ENCODE measurements around the gene HES1.
"Not testable (repeated sequence)": the region's sequence is repeated elsewhere in the genome, so short reads cannot be mapped to it uniquely, and the experiment has no call there.

The HES1 gene, protein sequence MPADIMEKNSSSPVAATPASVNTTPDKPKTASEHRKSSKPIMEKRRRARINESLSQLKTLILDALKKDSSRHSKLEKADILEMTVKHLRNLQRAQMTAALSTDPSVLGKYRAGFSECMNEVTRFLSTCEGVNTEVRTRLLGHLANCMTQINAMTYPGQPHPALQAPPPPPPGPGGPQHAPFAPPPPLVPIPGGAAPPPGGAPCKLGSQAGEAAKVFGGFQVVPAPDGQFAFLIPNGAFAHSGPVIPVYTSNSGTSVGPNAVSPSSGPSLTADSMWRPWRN

DNA sequence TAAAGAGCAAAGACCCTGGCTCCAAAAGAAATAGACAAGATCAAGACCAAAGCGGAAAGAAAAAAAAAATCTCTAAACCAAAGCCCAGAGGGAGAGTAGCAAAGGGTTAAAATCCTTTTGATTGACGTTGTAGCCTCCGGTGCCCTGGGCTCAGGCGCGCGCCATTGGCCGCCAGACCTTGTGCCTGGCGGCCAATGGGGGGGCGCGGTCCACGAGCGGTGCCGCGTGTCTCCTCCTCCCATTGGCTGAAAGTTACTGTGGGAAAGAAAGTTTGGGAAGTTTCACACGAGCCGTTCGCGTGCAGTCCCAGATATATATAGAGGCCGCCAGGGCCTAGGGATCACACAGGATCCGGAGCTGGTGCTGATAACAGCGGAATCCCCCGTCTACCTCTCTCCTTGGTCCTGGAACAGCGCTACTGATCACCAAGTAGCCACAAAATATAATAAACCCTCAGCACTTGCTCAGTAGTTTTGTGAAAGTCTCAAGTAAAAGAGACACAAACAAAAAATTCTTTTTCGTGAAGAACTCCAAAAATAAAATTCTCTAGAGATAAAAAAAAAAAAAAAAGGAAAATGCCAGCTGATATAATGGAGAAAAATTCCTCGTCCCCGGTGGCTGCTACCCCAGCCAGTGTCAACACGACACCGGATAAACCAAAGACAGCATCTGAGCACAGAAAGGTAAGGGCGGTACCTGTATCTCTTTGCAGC is at the start of gene HES1:
Gene HES1, plus strand, starts transcription at position 343 of the 713 bp plus-strand sequence. Its CDS starts 233 bp downstream, at position 576.
- DNase-seq = peak; percentile 89

DNA sequence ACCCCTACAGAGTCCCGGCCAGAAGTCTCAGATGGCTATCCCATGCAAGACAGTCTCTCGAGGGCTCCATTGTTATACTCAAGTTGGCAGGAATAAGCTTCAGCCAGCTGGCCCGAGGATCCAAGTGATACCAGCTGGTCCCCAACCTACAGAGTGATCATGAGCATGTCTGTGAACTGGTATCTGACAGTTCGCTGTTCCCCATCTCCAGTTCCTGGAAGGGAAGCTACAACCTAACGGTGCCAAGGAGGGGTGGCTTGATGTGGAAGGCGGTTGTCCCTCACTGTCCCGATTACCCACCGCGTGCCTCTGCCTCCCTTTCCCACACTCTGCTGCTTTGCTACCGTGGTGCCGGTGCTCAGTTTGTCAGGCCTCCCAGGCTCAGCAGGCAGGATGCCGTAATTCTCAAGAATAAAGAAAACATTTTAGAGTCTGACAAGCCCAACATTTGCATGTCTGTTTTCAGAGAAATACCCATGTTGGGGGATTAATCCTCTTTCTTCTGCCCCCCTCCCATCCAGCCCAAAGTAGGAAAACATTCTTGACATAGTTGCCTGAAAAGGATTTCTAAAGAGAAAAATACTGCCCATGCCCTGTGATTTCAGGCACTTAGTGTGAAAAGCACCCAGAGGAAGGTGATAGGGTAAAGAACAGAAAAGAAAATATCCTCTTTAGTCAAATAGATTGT is 49.4 kb upstream of the HES1 start:
- DNase-seq = no peak

DNA sequence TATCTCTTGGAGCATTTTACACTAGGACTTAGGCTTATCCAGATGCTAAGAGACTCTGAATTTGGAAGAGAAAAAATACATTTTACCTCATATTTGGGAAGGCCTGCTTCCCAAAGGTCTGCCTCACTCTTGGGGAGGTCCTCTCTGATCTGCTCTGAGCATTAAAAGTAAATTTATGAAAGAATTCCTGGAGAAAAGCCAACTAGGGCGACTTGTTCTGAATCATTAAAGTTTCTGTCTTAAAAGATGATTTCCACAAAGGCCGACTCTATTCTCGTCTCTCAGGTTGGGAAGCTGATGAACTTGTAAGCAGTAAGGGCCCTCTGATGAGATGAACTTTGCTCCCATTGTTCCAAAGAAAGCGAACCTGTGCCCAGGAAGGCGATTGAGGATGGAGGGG is 48.7 kb upstream of the HES1 start:
- no peak for DNase-seq

DNA sequence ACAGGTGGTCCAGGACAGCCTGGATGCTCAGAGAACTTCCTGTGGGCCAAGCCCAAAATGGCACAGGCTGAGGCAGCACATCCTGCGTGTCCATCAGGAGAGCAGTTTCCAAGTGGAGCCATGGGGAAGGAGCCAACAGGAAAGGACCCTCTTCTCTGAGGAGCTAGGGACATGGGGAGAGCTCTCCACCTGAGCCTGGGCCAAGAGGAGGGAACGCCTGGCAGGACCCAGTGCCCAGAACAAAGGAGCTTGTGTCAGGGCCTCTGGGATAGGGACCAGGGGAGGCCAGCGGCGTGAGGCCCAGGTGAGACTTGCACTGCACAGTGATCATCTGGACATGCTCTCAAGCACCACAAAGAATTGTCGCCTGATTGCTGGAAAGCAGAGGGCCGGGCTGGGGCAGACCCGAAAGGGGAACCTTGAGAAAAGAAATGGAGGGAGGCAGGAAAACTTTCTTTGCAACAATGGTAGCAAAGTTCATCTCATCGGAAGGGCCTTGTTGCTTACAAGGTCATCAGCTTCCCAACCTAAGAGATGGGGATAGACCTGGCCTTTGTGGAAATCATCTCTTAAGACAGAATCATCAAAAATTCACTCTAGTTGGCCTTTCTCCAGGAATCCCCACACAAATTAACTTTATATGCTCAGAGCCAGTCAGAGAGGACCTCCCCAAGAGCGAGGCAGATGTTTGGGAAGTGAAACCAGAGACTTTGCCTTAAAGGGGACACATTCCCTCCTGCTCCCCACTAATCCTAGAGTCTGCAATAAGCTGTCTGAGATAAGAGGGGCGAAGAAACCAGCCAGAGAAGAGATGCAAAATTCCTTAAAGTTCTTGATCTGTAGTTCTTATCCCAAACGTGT is 47.7 kb upstream of the HES1 start:
- no peak for DNase-seq

DNA sequence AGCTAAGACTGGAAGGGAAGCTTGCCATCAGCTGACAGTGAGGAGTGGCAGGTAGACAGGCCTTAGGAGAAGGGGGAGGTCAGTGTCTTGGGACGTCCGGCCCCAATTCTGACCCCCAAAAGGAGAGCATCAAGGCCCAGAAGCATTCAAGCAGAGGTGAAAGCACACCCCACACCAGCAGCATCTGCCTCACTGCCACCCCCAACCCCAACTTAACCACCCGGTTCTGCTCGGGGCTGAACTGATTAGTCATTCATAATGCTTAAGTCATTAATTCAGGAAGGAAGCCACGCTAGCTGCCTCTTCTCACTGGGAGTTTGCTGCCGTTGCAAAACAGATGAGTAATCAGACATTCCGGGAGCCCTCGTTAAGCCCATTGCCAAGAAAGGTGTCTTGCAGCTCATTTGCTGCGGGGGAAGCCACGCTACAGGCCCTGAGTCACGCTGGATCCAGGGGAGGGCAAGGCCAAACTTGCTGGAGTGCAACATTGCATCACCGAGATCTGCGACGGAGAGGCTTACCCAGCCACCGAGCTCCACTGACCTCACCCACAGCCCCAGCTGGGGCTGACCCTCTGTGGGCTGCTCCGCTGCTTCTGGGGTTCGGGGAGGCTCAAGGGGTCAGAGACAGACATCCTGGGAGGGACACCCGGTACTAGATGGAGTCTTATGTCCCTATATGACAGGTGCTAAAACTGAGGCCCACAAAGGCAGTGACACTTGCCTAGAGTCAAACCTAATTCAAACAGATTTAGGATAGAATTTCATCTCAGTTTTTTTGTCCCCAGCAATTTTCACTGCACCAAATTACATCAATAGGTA is 46.4 kb upstream of the HES1 start:
- peak; percentile 51 for DNase-seq

DNA sequence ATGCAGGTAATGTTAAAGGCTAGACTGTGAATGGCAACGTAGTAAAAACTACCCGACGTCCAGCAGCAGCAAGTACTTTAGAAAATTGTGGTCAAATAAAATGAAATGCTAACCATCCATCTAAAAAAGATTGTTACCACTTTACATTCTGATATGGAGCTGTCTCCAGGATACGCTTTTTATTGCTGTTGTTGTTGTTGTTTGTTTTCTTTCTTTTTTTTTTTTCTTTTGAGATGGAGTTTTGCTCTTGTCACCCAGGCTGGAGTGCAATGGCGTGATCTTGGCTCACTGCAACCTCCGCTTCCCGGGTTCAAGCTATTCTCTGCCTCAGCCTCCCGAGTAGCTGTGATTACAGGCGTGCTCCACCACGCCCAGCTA is 45.8 kb upstream of the HES1 start:
- not testable (repeated sequence) for DNase-seq

DNA sequence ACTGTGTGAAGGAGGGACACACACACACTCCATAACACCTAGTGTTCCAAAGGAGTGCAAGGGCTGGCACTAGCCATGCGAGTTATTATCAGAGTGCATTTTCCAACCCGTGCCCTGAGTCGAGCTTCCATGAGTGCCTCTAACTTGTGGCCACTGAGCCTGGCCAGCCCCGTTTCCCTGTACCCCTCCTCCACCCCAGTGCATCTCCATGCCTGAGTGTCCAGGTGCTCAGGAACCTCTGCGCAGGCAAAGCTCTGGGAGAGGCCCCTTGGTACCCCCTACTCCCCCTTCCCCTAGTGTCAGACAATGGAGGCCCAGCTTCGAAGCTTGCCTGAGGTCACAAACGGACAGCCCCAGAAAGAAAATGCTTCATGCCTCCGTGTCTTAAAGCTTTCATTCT is 45.2 kb upstream of the HES1 start:
- no peak for DNase-seq

DNA sequence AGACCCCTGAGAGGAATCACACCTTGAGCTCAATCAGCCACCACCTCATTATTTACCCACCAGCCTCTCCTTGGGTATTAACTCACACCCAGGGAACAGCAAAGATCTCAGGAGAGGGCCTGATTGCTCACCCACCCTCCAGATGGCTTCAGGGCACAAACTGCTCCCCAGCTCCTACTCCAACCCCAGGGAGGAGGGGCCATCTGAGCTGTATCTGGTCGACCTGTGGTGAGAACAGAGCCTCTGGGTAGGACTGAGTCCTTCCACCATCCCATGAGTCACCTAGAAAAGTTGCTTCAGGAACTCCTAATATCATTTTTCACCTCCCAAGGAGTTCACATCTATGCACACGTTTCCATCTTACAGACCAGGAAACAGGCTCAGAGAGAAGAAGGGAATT is 44.8 kb upstream of the HES1 start:
- DNase-seq = no peak

DNA sequence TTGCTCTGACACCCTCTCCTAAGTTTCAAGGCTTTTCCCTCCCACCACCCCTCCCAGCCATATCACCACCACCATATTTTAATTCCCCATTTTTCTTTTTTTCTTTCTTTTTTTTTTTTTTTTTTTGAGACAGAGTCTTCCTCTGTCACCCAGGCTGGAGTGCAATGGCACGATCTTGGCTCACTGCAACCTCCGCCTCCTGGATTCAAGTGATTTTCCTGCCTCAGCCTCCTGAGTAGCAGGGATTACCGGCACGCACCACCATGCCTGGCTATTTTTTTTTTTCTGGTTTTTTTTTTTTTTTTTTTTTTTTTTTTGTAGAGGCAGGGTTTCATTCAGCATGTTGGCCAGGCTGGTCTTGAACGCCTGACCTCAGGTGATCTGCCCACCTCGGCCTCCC is 44.1 kb upstream of the HES1 start:
- not testable (repeated sequence) for DNase-seq

DNA sequence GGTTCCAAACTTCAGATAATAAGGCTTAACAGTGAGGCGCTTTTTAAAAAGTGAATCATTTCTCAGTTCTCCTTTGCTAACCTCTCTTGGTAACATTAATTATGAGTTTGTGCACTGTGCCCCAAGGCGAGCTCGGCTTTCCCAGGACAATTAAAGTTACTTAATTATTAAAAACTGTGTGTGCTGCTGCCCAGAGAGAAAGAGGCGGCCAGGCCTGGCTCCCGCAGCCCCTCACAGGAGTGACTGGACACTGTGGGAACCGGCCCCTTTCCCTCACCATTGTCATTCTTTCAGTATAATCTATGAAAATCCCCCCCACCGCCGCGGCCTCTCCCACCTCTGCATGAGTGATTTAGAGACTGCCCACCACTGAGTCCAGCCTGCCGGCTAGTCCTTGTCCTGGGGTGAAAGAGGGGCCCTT is 43.1 kb upstream of the HES1 start:
- DNase-seq = no peak

DNA sequence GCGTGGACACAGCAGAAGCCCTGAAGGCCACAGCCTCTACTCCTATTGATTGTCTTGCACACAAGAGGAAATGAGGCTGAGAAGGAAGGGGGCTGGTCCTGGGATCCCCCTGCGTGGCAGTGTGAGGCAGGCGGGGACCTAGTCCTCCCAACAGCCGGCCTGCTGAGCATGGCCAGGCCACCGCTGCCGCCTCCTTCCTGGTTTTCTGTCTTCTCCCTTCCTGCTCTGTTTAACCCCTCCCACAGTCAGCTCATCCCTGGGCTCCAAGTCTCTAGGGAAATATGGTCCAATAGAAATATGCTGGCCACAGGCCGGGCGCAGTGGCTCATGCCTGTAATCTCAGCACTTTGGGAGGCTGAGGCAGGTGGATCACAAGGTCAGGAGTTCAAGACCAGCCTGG is 42.1 kb upstream of the HES1 start:
- no peak for DNase-seq

DNA sequence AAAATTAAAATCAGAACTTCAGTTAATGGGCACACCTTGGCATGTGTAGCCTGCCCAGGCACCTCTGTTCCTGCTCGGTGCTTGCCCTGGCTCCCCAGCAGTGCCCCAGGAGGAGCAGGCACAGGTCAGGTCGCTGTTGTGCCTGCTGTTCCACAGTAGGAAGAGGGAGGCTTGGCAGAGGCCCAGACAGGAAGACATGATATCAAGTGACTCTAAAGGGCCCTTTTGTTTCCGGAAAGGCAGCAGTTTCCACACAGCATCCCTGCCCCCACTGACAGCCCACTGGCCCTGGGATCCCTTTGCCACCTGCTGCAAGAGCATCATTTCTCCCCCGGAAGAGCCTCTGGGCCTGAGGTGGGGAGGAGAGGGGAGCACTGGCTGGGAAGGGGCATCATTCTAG is 40.5 kb upstream of the HES1 start:
- DNase-seq = peak; percentile 92

DNA sequence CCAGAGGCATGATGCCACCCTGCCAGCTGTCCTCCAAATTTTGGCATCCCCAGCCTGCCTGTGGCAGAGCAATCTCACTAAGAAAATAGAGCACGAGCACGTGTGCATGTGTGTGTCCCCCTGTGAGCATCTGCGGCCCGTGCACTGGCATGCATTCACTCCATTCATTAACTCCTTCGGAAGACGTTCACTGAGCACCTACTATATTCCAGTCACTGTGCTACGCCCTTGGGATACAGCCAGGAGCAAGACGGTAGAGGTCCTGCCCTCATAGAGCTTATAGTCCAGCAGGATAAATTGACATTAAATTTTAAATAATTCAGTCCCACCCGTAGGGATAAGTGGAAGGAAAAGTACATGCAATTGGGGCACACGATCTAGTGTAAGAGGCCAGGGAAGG is 40.0 kb upstream of the HES1 start:
- DNase-seq = no peak

DNA sequence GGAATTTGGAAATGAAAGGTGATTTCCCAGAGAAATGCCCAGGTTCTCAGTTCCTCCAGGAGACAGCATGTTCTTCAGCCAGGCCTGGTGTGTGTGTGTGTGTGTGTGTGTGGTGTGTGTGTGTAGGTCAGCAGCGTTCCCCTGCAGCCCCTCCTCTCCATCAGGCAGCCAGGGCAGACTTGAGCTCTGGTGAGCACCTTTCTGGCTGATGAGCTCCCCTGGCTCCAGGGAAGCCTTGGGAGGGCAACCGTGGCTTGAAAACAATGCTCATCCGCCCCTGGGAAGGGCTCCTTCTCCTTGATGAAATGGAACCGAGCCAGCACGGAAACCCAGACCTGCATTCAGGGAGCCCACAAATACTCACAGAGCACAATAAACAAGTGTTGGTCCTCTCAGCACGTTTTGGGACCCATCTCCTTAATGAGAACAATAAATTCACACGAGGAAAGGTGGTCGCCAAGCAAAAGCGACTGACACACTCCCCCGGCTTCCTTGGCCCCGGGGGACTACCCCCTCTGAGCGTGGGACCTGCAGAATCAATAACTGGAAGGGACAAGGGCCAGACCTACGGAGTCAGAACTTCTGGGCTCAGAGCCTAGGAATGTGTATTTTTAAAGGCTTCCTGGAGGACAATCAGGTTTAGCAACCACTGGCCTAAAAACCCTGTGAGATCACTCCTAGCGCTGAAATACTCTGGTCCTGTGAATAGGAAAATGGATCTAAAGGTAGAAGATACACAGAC is 38.6 kb upstream of the HES1 start:
- DNase-seq = no peak

DNA sequence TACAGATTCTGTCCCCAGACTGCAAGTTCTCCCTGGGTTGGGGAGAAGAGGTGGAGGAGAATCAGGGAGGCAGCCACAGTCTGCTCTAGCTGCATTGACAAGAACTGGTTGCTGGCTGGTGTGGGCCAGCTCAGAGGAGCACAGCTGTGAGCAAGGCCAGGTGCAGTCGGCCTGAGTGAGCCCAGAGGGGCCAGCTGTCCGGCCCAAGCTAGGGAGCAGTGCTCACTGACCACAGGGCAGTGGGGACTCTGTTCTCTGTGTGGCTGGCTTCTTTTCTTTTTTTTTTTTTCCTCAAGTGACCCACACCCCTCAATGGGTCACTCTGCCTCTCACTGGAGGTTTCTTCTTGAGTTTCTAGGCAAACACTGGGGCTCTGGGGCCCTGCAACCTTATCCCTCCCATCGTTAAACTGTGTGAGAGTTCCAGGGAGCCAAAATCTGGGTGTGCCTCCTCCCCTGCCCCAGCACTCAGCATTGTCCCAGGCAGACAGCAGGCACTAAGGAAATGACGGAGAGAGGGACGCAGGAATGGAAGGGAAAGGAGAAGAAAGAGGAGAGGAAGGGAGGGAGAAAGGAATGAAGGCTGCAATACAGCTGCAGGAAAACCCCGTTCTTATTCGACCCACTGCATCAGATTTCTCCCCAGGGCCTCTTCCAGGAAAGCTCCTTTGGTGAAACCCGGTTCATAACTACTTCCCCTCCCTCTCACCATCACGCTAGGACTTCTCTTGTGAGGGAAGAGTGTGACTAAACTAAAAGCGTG is 37.7 kb upstream of the HES1 start:
- no peak for DNase-seq

DNA sequence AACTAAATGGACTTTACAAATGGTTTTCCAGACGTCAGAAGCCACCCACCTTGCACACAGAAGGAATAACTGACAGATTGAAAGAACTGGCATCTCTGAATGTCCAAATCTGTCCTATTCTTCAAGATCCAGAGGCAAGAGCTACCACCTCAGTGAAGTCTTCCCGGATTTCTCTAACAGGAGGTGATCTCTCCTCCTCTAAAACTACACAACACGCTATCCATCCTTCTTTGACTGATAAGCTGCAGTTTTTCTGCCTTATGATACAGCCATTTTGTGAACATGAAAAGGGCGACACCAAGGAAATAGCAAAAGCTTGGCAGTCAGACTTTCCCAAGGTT is 37.1 kb upstream of the HES1 start:
- no peak for DNase-seq

DNA sequence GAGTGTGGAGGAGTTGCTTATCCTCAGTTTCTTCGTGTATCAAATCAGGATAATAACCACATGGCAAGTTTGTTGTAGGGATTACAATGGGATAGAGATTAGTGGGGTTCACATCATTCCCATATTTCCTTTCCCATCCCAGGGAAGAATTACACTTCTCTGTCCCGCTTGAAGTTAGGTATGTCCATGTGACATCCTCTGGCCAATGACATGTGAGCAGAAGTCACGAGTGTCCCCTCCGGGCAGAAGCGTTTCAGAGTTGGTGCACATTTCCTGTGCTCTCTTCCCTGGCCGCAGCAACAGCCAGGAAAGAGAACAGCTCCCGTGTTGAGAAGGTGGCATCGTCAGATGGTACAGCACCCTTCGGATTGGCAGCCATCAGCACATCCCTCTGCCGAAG is 36.7 kb upstream of the HES1 start:
- no peak for DNase-seq

DNA sequence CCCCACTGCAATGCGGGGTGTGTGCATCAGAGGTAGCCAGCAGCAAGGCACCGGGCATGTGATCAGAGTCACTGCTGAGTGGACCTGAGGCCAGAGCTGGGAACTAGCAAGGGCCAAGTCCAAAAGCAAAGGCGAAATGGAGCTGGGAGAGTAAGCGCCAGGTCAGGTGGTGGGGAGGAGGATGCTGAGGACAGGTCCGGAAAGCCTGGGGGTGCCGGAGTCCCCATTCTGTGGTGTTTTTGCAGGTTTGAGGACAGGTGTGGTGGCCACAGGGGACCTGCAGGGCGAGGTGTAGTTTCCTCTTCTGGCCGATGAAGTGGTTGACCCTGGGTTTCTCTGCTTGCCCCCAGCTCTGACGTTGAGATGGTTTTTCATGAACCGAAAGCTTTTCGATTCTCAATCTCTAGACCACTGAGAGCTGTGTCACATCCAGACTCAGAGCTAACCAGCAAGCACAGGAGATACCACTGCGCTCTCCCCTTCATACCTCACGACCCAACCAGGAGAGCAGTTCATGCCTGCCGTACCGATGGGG is 35.0 kb upstream of the HES1 start:
- DNase-seq = no peak

DNA sequence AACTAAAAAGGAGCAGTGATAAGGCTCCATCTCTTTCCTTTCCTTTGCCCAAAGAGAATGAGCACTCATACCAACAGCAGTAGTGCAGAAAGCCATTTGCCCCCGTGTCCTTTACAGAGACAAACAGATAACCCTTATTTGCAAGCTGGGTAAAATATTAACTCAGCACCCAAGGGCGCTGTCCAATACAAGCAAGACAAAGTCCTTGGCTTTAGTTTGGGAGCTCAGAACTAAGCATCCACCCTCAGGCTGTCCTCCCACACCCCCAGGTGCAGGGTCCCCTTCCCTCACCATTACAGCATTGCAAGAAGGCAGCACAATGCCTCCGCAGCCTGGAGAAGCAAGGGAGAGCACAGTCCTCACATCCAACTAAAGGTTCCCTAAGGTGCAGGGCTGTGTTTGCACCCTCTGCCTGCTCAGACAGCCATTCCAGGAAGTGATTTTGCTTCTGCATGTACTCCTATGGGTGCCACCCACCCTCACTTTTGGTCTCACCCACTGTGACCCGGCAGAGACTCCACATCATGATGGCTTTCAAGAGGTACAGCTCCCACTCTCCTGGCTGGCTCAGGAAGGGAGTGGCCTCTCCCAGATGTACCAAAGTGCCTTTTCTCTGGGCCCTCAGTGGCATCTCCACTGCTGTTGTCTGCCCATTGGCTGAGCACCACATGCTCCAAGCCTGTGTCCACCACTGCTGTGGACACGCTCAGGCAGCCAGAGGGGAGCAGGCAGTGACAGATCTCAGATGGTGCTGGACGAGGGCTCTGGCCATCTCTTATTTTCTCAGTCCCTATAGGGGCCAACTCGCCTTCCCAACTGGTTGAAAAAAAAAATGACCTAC is 34.1 kb upstream of the HES1 start:
- no peak for DNase-seq

DNA sequence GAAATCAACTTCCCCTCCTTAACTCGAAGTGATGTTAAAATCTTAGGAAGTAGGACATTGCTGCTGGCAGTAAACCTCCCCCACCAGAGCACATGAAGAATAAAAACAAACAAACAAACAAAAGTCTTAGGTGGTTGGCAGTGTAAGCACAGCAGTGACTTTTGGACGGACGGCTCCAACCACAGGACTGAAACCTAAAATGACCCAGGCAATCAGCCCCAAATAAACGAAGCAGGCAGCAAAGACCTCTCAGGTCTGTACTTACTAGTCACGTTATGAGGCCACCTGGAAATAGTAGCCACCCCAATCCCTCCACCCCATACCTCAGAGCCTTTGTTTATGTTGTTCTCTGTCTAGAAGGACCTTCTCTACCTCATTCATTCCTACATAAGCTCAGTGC is 33.5 kb upstream of the HES1 start:
- no peak for DNase-seq

Data from NCI-H2171 (cell line).